AG08396 (cell line): Measurements from ENCODE around the gene CCER1.

ENCODE experiments used
- DNase-seq: peaks from one replicate; pipeline ENCODE4 v3.0.0; 2012; ENCODE audit warnings: low spot score, mixed read lengths

Gene CCER1

DNA sequence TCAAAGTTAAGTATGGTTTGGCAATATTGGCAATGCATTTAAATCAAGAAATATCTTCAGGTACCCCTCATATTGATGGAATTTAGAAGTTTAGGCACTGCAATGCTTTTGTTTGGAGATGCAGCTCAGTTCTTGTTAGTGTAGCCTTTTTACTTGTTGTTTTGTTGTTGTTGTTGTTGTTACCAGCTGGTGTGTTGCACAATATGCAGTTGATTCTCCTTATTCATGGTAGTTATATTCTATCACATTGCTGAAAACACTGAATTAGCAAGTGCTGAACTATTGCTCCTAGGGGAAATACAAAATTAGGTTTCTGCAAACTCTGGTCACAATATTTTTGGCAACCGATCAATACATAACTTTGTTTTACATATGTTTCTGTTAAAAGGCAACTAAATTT lies 34.8 kb downstream of the CCER1 start:
- DNase-seq, result no peak

- DNase-seq, result no peak
Observed at GRCh38 chr12:90917431-90917830, 37.5 kb downstream of the CCER1 start.

- DNase-seq, result no peak
Observed at GRCh38 chr12:90916516-90916915, 38.5 kb downstream of the CCER1 start.

GRCh38 chr12:90915353-90915752 lies 39.6 kb downstream of the CCER1 start:
- no peak for DNase-seq

DNA sequence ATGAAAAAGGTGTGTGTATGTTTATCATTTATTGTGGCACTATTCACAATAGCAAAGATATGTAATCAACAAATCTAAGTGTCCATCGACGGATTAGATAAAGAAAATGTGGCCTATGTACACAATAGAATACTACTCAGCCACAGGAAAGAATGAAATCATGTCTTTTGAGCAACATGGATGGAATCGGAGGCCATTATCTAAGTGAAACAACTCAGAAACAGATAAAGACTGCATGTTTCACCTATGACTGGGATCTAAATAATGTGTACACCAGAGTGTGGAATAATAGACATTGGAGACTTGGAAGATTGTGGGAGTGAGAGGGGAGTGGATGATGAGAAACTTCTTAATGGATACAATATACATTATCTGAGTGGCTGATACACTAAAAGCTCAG lies 44.0 kb downstream of the CCER1 start:
- no peak for DNase-seq

GRCh38 chr12:90909069-90909770 lies 45.8 kb downstream of the CCER1 start:
- peak; percentile 45 for DNase-seq

- DNase-seq, result peak; percentile 27
Observed at GRCh38 chr12:90908465-90908864, 46.5 kb downstream of the CCER1 start.

DNA sequence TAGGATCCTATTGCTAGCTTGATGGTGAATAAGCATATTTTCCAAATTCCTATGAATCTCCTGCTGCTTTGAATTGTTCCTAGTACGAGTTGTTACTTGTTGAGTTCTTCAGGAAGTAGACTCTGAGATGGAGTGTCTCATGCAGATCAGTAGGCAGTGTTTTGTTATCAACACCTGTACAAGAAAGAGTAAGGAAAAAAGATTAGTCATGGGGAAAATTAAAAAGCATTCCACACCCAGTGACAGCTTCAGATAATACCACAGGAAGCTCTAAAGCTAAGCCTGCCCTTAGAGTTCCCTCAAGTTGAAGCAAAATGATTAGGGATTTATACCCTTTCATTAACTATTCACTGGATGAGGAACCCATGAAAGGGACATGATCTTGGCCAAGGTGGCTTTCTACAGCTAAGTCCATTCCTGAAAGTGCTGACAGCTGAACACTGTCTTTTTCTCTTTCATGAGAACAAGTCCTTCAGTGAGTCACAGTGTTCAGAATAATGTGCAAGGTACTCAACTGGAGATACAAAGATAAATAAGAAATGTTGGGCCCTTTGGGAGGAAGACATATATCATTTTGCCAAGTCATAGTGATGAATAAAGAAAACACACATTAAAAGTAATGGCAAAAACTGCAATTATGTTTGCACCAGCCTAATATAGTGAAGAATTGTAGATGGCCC lies 49.1 kb downstream of the CCER1 start:
- DNase-seq, result no peak

- DNase-seq, result no peak
Observed at GRCh38 chr12:90902596-90902995, 52.4 kb downstream of the CCER1 start.
